ENCODE results near the gene DNAAF2.

- TF ChIP-seq CTCF (IDR thresholded peaks at IDR 0.05), result no peak
- no peak for TF ChIP-seq POLR2A (IDR thresholded peaks at IDR 0.05)
Measured at GRCh38 chr14:49623941-49624839, 10.9 kb downstream of the DNAAF2 start.
